ENCODE measurements around the gene SMIM33.
A peak's percentile ranks its signal among the peaks of the same experiment; 100 is the strongest.

DNA sequence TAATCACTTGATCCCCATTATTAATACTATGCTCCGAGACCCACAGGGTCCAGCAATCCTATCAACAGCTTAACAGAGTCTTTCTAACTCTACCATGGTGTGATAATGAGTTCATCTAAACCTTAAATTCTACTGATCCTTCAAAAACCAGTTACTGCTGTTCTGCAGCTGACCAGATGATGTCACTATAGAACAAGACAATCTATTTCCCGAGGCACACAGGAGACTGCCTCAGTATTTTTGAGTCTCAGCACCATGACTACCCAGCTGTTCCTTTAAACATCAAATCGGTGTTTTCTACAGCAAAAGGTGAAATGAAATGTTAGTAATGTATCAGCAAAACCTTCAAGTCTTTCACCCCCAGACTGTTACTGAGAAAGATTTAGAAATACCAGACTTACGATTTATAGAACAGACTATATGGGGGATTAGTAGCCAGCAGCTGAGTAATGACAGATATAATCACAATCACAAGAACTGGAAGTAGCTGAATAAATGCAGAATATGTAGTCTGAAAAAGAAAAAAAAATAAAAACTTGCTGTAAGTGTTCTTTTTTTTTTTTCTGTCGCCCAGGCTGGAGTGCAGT lies 48.4 kb upstream of the SMIM33 start:
- TF ChIP-seq, protein P1, sequence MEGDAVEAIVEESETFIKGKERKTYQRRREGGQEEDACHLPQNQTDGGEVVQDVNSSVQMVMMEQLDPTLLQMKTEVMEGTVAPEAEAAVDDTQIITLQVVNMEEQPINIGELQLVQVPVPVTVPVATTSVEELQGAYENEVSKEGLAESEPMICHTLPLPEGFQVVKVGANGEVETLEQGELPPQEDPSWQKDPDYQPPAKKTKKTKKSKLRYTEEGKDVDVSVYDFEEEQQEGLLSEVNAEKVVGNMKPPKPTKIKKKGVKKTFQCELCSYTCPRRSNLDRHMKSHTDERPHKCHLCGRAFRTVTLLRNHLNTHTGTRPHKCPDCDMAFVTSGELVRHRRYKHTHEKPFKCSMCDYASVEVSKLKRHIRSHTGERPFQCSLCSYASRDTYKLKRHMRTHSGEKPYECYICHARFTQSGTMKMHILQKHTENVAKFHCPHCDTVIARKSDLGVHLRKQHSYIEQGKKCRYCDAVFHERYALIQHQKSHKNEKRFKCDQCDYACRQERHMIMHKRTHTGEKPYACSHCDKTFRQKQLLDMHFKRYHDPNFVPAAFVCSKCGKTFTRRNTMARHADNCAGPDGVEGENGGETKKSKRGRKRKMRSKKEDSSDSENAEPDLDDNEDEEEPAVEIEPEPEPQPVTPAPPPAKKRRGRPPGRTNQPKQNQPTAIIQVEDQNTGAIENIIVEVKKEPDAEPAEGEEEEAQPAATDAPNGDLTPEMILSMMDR (IDR thresholded peaks at IDR 0.05), result peak; percentile 59 to 82 (median 68)
- TF ChIP-seq POLR2AphosphoS5 (IDR thresholded peaks at IDR 0.05) (no peak), POLR2A (IDR thresholded peaks at IDR 0.05) (no peak)

Measured in sigmoid colon (tissue), 4 donors.